ENCODE measurements around the gene EEF2.
"Not testable (repeated sequence)": the region's sequence is repeated elsewhere in the genome, so short reads cannot be mapped to it uniquely, and the experiment has no call there.

The EEF2 gene

GRCh38 chr19:4014541-4015491 lies 29.6 kb upstream of the EEF2 start:
- no peak for DNase-seq

GRCh38 chr19:4013886-4014540 lies 28.8 kb upstream of the EEF2 start:
- DNase-seq: no peak

- no peak for DNase-seq
Observed at GRCh38 chr19:4012975-4013634, 27.8 kb upstream of the EEF2 start.

GRCh38 chr19:4012092-4012974 lies 27.1 kb upstream of the EEF2 start:
- DNase-seq: peak; percentile 61

GRCh38 chr19:4011430-4011829 lies 26.2 kb upstream of the EEF2 start:
- not testable (repeated sequence) for DNase-seq

GRCh38 chr19:4010808-4011110 lies 25.5 kb upstream of the EEF2 start:
- no peak for DNase-seq

DNA sequence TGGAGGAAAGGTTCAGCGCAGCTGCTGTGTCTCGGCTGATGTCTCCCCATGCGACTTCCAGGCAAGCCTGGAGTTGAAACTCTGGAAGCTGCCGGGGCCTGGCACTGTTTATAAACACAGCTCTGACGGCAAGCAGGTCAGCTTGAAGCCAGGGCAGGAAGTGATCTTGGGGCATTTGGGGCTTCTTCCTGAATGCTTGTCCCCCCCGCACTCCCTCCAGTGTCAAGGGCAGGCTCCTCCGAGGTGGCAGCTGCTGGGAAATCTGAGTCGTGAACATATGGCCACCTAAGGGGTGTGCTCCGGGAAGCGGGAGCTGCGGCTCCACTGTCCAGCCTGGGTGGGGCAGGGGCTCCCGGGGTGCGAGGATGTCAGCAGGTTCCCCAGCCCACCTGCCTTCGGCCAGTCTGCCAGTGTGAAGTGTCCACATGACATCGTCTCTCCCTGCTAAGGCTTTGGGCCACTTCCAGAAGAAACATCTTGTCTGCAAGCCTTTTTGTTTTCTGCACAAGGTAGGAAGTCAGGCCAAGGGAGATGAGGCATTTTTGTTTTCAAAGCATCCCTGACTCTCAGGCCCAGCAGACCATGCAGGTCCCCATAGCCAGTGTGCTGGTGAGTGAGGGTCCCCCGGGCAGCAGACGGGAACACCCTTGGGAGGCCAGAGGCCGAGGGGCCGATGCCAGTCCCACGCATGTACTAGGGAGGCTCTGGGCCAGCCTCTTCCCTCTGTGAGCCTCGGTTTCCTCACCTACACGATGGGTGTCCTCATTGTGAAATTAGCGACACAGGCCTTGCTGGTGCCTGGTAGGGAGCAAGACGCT lies 24.9 kb upstream of the EEF2 start:
- DNase-seq: no peak

GRCh38 chr19:4007836-4008539 lies 22.7 kb upstream of the EEF2 start:
- DNase-seq: no peak

- peak; percentile 98 for DNase-seq
Observed at GRCh38 chr19:4007021-4007835, 22.0 kb upstream of the EEF2 start, which contains the start of gene PIAS4. PIAS4 (plus strand) TSS chr19:4007736; CDS start chr19:4007761, 25 bp downstream.

DNA sequence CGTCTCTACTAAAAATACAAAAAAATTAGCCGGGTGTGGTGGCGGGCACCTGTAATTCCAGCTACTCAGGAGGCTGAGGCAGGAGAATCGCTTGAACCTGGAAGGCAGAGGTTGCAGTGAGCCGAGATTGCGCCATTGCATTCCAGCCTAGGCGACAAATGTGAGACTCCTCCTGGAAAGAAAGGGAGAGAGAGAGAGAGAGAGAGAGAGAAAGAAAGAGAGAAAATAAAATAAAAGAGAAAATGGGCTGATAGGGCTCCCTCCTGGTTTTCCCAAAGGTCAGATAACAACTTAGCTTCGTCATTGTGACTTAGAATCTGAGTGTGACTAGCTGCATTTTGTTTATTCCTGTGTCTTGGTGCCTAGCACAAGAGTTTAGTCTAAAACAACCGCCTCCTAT lies 20.2 kb upstream of the EEF2 start:
- not testable (repeated sequence) for DNase-seq

- not testable (repeated sequence) for DNase-seq
Observed at GRCh38 chr19:4000798-4001197, 15.5 kb upstream of the EEF2 start.

GRCh38 chr19:3998667-3999412 lies 13.6 kb upstream of the EEF2 start:
- DNase-seq: not testable (repeated sequence)

GRCh38 chr19:3995607-3996006 lies 10.3 kb upstream of the EEF2 start:
- DNase-seq: no peak

- no peak for DNase-seq
Observed at GRCh38 chr19:3990815-3991117, 5.5 kb upstream of the EEF2 start.

DNA sequence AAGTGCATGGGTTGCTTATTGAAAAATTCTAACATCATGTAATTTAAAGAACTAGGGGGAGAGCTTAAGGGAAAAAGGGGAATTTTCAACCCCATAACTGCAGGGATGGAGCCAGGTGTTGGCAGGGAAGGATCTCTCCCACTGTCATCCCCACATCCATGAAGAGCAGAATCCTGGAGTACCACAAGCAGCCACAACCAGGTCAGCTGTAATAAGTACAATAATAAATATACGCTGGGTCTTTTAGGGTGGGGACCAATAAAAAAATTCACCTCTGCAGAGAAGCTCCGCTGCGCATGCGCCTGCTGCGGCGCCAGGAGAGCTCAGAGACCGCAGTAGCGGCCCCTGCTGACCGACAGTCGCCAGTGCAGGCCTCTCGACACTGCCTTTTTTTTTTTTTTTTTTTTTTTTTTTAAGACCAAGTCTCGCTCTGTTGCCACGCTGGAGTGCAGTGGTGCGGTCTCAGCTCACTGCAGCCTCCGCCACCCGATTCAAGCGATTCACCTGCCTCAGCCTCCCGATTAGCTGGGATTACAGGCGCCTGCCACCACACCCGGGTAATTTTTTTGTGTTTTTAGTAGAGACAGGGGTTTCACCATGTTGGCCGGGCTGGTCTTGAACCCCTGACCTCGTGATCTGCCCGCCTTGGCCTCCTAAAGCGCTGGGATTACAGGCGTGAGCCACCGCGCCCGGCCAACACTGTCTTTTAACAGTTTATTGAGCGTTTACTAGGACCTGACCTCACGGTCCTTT lies 2.5 kb upstream of the EEF2 start:
- DNase-seq: peak; percentile 88

DNA sequence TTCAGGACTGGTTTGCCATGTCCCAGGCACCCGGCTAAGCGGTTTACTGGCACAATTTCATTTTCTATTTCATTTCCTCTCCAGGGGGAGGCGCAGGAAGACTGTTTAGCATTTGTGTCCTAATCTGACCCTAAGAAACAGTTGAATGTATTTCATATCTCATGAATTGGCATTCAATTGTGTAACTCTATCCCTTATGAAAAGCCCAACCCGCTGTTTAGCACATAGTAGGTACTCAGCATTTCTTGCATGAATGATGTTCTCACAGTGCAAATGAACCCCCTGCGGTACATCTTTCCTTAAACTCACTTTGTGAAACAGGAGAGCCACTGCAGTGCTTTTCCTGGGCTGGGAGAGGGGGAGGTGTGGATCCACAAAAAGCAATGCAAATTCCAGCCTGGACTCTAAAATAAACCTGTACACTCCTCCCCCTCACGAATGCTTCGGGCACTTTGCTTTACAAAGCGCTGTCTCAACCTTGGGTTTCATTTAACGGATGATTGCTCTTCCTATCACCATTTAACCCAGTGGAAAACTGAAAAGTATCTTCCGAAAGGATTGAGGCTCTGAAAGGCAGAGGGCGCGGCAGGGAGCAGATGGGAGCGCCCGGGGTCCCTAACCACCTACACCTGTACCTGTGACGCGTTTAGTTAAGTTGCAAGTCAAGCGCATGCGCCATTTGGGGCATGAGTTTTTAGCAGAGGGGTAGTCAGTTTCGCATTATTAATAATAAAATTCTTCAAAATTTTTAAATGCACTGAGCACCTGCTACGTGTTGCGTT lies 1.2 kb upstream of the EEF2 start:
- peak; percentile 80 for DNase-seq

DNA sequence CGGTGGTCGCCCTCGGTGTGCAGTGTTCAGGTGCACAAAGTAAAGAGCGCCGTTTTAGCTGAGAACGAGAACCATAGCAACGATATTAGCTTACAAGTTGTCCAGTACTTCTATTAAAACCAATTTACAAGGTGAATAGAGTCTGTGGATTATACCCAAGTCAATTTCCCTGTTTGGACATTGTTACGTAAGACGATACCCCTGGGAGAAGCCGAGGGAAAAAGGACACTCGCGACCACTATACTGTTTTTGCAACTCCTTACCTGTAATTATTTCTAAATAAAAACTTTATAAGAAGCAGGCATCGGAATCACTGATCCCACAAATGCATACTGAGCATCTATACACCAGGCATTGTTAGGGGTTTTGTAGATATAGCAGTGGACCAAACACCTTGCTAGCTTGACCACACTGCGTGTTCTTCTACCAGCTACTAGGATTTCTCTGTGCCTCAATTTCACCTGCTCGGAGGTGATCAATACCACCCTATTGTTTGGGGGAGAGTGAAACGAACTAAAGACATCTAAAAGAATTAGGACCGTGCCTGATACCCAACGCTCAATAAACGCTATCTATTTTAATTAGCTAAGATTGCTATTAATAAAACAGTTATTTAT lies 488 bp upstream of the EEF2 start:
- DNase-seq: no peak

GRCh38 chr19:3984584-3984907 lies 717 bp downstream of the EEF2 start:
- DNase-seq: no peak

Data from COR-L47 (cell line).